ENCODE measurements around the gene CHST11.

The CHST11 gene

GRCh38 chr12:104741077-104741476, 284.3 kb downstream of the CHST11 start:
- POLR2A ChIA-PET, result no interaction called here
- CTCF ChIA-PET, result no interaction called here
- Histone ChIP-seq H3K4me3 (ENCODE audit: low read depth, low read length) (no peak overlapping the region), H3K36me3 (ENCODE audit: control insufficient read depth in 2 of 2, insufficient read depth in 1 of 2, low read length in 2 of 2) (no peaks in the 10 kb centered on the region), H3K27ac (ENCODE audit: extremely low read depth, low read depth, low read length) (no peak overlapping the region), H3K4me1 (ENCODE audit: control insufficient read depth, insufficient read depth, low read length) (no peaks in the 10 kb centered on the region), H3K9me3 (ENCODE audit: control insufficient read depth, insufficient read depth, low read depth, low read length) (no peaks in the 10 kb centered on the region)
- TF ChIP-seq MEIS1 (CRISPR knock-in tag; IDR thresholded peaks at IDR 0.05; ENCODE audit: borderline replicate concordance) (no peak), ZSCAN23 (tag by site-specific recombination; IDR thresholded peaks at IDR 0.05) (no peak), ZNF571 (tag by site-specific recombination; IDR thresholded peaks at IDR 0.05) (no peak), ZNF513 (tag by site-specific recombination; IDR thresholded peaks at IDR 0.05) (no peak), ZNF324 (tag by site-specific recombination; IDR thresholded peaks at IDR 0.05) (no peak), OVOL3 (tag by site-specific recombination; IDR thresholded peaks at IDR 0.05) (no peak), GFI1B (tag by site-specific recombination; IDR thresholded peaks at IDR 0.05) (no peak), ZFP37 (tag by site-specific recombination; IDR thresholded peaks at IDR 0.05) (no peak), ZNF184 (tag by site-specific recombination; IDR thresholded peaks at IDR 0.05) (no peak), ZNF777 (tag by site-specific recombination; IDR thresholded peaks at IDR 0.05; ENCODE audit: borderline replicate concordance) (no peak), ZNF23 (tag by site-specific recombination; IDR thresholded peaks at IDR 0.05; ENCODE audit: borderline replicate concordance) (no peak), ZNF530 (tag by site-specific recombination; IDR thresholded peaks at IDR 0.05; ENCODE audit: low read depth) (no peak), ZNF140 (tag by site-specific recombination; IDR thresholded peaks at IDR 0.05) (no peak), KLF8 (tag by site-specific recombination; IDR thresholded peaks at IDR 0.05) (no peak)
- TF ChIP-seq, protein P1, sequence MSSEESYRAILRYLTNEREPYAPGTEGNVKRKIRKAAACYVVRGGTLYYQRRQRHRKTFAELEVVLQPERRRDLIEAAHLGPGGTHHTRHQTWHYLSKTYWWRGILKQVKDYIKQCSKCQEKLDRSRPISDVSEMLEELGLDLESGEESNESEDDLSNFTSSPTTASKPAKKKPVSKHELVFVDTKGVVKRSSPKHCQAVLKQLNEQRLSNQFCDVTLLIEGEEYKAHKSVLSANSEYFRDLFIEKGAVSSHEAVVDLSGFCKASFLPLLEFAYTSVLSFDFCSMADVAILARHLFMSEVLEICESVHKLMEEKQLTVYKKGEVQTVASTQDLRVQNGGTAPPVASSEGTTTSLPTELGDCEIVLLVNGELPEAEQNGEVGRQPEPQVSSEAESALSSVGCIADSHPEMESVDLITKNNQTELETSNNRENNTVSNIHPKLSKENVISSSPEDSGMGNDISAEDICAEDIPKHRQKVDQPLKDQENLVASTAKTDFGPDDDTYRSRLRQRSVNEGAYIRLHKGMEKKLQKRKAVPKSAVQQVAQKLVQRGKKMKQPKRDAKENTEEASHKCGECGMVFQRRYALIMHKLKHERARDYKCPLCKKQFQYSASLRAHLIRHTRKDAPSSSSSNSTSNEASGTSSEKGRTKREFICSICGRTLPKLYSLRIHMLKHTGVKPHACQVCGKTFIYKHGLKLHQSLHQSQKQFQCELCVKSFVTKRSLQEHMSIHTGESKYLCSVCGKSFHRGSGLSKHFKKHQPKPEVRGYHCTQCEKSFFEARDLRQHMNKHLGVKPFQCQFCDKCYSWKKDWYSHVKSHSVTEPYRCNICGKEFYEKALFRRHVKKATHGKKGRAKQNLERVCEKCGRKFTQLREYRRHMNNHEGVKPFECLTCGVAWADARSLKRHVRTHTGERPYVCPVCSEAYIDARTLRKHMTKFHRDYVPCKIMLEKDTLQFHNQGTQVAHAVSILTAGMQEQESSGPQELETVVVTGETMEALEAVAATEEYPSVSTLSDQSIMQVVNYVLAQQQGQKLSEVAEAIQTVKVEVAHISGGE (tag by site-specific recombination; conservative IDR thresholded peaks at IDR 0.05; ENCODE audit: low read depth), result no peak
- TF ChIP-seq, protein P2, sequence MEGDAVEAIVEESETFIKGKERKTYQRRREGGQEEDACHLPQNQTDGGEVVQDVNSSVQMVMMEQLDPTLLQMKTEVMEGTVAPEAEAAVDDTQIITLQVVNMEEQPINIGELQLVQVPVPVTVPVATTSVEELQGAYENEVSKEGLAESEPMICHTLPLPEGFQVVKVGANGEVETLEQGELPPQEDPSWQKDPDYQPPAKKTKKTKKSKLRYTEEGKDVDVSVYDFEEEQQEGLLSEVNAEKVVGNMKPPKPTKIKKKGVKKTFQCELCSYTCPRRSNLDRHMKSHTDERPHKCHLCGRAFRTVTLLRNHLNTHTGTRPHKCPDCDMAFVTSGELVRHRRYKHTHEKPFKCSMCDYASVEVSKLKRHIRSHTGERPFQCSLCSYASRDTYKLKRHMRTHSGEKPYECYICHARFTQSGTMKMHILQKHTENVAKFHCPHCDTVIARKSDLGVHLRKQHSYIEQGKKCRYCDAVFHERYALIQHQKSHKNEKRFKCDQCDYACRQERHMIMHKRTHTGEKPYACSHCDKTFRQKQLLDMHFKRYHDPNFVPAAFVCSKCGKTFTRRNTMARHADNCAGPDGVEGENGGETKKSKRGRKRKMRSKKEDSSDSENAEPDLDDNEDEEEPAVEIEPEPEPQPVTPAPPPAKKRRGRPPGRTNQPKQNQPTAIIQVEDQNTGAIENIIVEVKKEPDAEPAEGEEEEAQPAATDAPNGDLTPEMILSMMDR (tag by site-specific recombination; IDR thresholded peaks at IDR 0.05), result no peak

DNA sequence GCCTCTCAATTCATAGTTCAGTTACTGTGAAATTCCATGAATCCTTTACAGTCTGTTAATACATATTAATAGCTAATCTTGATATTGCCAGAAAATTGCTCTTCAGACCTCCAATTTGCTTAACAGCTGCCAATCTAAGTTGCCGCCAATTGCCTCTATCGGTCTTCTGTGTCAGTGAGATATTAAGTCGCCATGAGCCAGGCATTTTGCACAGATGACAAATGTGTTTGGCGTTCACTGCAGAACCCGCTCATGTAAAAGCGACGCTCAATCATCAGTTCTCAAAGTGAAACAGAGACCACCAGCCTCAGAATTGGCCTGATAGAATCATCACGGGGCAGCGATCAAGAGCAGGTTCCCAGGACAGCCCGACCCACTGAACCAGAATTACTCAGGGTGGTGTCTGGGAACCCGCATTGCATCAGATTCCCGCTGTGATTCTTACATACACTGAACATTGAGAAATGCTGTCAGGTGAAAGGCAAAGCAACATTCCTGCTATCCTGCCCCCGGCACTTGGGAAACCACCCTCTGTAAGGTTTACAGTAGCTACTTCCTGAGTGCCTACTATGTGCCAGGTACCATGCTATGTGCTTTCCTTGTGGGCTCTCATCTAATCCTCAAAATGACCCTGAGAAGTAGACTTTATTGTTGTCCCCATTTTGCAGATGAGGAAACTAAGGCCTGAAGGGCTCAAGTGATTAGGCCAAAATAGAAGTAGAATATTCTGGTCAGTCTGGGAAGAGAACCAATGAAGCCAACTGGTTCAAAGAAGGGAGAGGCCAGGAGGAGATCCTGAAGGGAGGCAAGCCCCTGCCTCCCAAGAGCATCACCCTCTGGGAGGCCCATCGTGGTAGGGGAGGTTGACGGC, 285.0 kb downstream of the CHST11 start:
- H3K36me3 ChIP-seq (ENCODE audit: control insufficient read depth in 2 of 2, insufficient read depth in 1 of 2, low read length in 2 of 2), result no peaks in the 10 kb centered on the region
- H3K4me1 ChIP-seq (ENCODE audit: control insufficient read depth, insufficient read depth, low read length), result no peaks in the 10 kb centered on the region
- no peak overlapping the region for H3K27ac ChIP-seq (ENCODE audit: extremely low read depth, low read depth, low read length)
- no peak overlapping the region for H3K4me3 ChIP-seq (ENCODE audit: low read depth, low read length)
- CTCF ChIA-PET, result no interaction called here
- POLR2A ChIA-PET, result no interaction called here
- no peak for TF ChIP-seq ZNF239 (tag by site-specific recombination; IDR thresholded peaks at IDR 0.05)
- TF ChIP-seq ZNF596 (tag by site-specific recombination; IDR thresholded peaks at IDR 0.05), result no peak
- H3K9me3 ChIP-seq (ENCODE audit: control insufficient read depth, insufficient read depth, low read depth, low read length), result no peaks in the 10 kb centered on the region

Data from HEK293 (cell line).